A204.1 (cell line): ENCODE data around the gene C22orf15.

Experiments used
- FAIRE-seq: peaks from 2 replicates; lab custom pipeline; 2012; peaks lifted over from hg19 to GRCh38; lab: Jason Lieb, UNC

C22orf15 gene

DNA sequence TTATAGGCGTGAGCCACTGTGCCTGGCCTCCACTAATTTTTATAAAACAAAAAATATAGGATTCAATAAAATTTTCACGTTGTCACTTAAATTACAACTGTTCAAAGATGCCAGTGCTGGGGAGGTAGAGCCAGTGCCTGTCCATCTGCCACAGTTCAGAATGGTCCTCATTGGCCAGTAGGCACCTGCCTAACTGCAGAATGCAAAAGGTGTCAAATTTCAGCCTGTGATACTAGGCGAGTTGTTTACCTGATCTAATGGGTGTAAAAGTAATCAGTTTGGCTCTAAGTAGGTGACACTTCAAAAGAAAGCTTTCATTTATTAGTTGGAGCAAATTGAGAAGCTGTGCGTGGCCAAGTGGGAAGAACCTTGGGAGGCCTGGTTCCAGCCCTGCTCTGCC, 26.3 kb downstream of the C22orf15 start:
- FAIRE-seq, result no peak

DNA sequence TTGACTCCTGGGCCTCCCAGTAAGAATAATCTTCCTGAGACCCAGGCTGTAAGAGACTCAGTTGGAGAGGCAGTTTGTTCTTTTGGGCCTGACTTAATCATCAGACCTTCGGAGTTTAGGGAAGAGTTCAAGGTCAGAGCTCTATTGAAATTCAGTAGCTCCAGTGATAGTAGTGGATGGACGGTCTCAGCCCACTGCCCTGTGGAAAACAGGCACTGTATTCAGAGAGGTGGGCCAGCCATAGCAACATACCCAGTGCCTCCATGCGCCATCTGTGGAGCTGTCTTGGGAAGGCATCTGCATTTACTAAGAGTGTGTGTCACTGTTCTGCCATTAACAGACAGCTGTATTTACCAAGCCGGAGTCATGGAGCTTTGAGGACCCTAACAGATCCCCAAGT, 26.8 kb downstream of the C22orf15 start:
- no peak for FAIRE-seq

- FAIRE-seq, result no peak
Observed at GRCh38 chr22:23790819-23791737, 28.3 kb downstream of the C22orf15 start.

- FAIRE-seq, result no peak
Observed at GRCh38 chr22:23791738-23792645, 29.2 kb downstream of the C22orf15 start.

GRCh38 chr22:23793326-23793725, 30.5 kb downstream of the C22orf15 start:
- FAIRE-seq, result no peak

GRCh38 chr22:23796461-23796860, 33.7 kb downstream of the C22orf15 start:
- FAIRE-seq, result no peak

DNA sequence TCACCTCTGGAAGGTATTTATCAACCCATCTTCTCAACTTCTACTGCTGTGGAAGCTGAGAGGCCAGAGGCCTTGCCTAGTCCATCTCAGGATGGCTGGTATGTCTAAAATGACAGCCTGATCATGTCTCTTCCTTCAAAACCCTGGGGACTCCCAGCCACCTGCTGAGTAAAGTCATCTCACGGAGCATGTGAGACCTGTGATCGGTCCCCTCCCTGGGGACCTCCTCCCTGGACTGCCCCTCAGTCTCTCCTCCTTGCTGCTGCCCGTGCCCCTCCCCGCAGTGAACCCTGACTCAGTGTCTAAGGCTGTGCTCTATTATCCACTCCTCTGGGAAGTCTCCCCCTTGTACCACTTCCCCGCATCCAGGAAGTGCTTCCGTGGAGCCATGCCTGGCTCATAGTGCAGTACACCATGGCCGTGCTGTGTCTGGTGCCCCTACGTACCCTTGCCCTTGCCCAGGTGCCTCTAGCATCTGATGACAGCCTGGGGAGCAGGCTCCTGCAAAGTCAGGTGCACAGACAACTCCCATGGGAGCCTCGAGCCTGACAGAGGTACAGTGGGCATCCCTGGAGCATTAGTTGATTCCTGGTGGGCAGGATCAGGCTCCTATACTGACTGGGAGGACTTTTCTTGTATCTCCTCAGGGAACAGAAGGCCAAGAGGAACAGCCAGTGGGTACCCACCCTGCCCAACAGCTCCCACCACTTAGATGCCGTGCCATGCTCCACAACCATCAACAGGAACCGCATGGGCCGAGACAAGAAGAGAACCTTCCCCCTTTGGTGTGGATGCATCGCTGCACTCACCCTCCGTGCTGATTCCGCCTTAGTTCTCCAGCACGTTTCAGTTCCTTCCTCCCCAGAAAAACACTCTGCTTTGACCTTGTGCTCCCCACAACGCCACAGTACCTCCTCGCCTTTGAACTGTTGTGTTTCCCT, 37.8 kb downstream of the C22orf15 start:
- FAIRE-seq, result no peak

GRCh38 chr22:23801238-23801821, 38.5 kb downstream of the C22orf15 start:
- FAIRE-seq, result no peak

GRCh38 chr22:23801886-23802377, 39.1 kb downstream of the C22orf15 start:
- no peak for FAIRE-seq

GRCh38 chr22:23803001-23803819, 40.4 kb downstream of the C22orf15 start:
- FAIRE-seq, result no peak

GRCh38 chr22:23804781-23805291, 42.0 kb downstream of the C22orf15 start:
- no peak for FAIRE-seq

DNA sequence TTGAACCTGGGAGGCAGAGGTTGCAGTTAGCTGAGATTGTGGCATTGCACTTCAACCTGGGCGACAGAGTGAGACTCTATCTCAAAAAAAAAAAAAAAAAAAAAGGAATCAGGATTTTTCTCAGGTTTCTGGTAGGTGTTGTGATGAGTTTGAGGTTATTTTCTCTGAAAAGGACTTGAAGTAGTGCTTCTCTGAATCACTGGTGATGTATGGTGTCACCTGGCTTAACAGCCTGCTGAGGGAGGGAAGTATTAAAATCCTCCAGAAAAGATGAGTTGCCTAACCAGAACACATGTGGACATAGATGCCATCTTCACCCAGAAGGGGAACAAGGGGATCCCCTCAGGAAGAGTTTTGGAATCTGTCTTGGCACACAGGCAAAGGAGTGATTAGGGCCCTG, 44.0 kb downstream of the C22orf15 start:
- no peak for FAIRE-seq

GRCh38 chr22:23812378-23812777, 49.6 kb downstream of the C22orf15 start:
- FAIRE-seq, result no peak
